ENCODE results near the gene AQP12B.

The AQP12B gene

GRCh38 chr2:240638512-240639160 is 44.0 kb downstream of the AQP12B start:
- Histone ChIP-seq H3K4me3 (ENCODE audit: low read length) (no peak overlapping the region), H3K79me2 (ENCODE audit: control insufficient read depth, low read length) (no peaks in the 10 kb centered on the region), H3F3A (ENCODE audit: control insufficient read depth, insufficient read depth) (no peaks in the 10 kb centered on the region), H3K36me3 (ENCODE audit: control insufficient read depth, low read length) (no peaks in the 10 kb centered on the region), H3K9me3 (ENCODE audit: control insufficient read depth, insufficient read depth, low read length) (peaks cover 15% of the 10 kb centered on the region; the same call in 1 of the 2 replicates), H3K4me1 (ENCODE audit: control insufficient read depth, low read length) (no peaks in the 10 kb centered on the region), H3K9me2 (replicated peaks; ENCODE audit: control insufficient read depth, low read length) (no peaks in the 10 kb centered on the region), H3K27ac (ENCODE audit: low read depth, low read length) (no peak overlapping the region), H4K20me1 (ENCODE audit: control insufficient read depth, insufficient read depth, low read depth, low read length) (no peaks in the 10 kb centered on the region), H3K27me3 (ENCODE audit: control insufficient read depth, low read length) (no peaks in the 10 kb centered on the region), H3K4me2 (ENCODE audit: low read length) (no peak overlapping the region)
- no peak for TF ChIP-seq EZH2phosphoT487 (IDR thresholded peaks at IDR 0.05; ENCODE audit: borderline replicate concordance, low read length)
- TF ChIP-seq CTCF (IDR thresholded peaks at IDR 0.05; ENCODE audit: low read depth, low read length, poor library complexity, severe bottlenecking), result no peak

- Histone ChIP-seq H3K4me2 (ENCODE audit: low read length) (no peak overlapping the region), H3K27me3 (ENCODE audit: control insufficient read depth, low read length) (no peaks in the 10 kb centered on the region), H3K9me3 (ENCODE audit: control insufficient read depth, insufficient read depth, low read length) (peaks cover 16% of the 10 kb centered on the region; the same call in 1 of the 2 replicates), H3K4me1 (ENCODE audit: control insufficient read depth, low read length) (no peaks in the 10 kb centered on the region), H3F3A (ENCODE audit: control insufficient read depth, insufficient read depth) (no peaks in the 10 kb centered on the region), H4K20me1 (ENCODE audit: control insufficient read depth, insufficient read depth, low read depth, low read length) (no peaks in the 10 kb centered on the region), H3K79me2 (ENCODE audit: control insufficient read depth, low read length) (no peaks in the 10 kb centered on the region), H3K9me2 (replicated peaks; ENCODE audit: control insufficient read depth, low read length) (no peaks in the 10 kb centered on the region), H3K27ac (ENCODE audit: low read depth, low read length) (no peak overlapping the region), H3K36me3 (ENCODE audit: control insufficient read depth, low read length) (no peaks in the 10 kb centered on the region), H3K4me3 (ENCODE audit: low read length) (no peak overlapping the region)
- TF ChIP-seq EZH2phosphoT487 (IDR thresholded peaks at IDR 0.05; ENCODE audit: borderline replicate concordance, low read length), result no peak
- TF ChIP-seq CTCF (IDR thresholded peaks at IDR 0.05; ENCODE audit: low read depth, low read length, poor library complexity, severe bottlenecking), result no peak
These were observed 44.8 kb downstream of the AQP12B start for GRCh38 chr2:240637901-240638345.

- Histone ChIP-seq H3K27ac (ENCODE audit: low read depth, low read length) (no peak overlapping the region), H3K4me3 (ENCODE audit: low read length) (no peak overlapping the region), H4K20me1 (ENCODE audit: control insufficient read depth, insufficient read depth, low read depth, low read length) (no peaks in the 10 kb centered on the region), H3K9me2 (replicated peaks; ENCODE audit: control insufficient read depth, low read length) (no peaks in the 10 kb centered on the region), H3F3A (ENCODE audit: control insufficient read depth, insufficient read depth) (no peaks in the 10 kb centered on the region), H3K4me1 (ENCODE audit: control insufficient read depth, low read length) (no peaks in the 10 kb centered on the region), H3K9me3 (ENCODE audit: control insufficient read depth, insufficient read depth, low read length) (peaks cover 16% of the 10 kb centered on the region; the same call in 1 of the 2 replicates), H3K4me2 (ENCODE audit: low read length) (no peak overlapping the region), H3K27me3 (ENCODE audit: control insufficient read depth, low read length) (no peaks in the 10 kb centered on the region), H3K36me3 (ENCODE audit: control insufficient read depth, low read length) (no peaks in the 10 kb centered on the region), H3K79me2 (ENCODE audit: control insufficient read depth, low read length) (no peaks in the 10 kb centered on the region)
- TF ChIP-seq CTCF (IDR thresholded peaks at IDR 0.05; ENCODE audit: low read depth, low read length, poor library complexity, severe bottlenecking), result no peak
- TF ChIP-seq EZH2phosphoT487 (IDR thresholded peaks at IDR 0.05; ENCODE audit: borderline replicate concordance, low read length), result no peak
These were observed 45.4 kb downstream of the AQP12B start for GRCh38 chr2:240637116-240637900.

Measured in DOHH2 (cell line).